GM19099 (cell line): Measurements from ENCODE around the gene ATF4.

Source experiments
- POLR2A ChIP-seq: IDR thresholded peaks from 3 replicates; pipeline ENCODE4 v1.6.1; 2011; ENCODE audit warnings: low read depth; ENCODE audit not compliant: insufficient read length; ENCODE audit errors: extremely low read depth

Gene ATF4

GRCh38 chr22:39515266-39516050 is 4.9 kb upstream of the ATF4 start:
- TF ChIP-seq POLR2A = no peak

- no peak for TF ChIP-seq POLR2A
Observed at GRCh38 chr22:39517470-39517869, 2.9 kb upstream of the ATF4 start.

- TF ChIP-seq POLR2A = no peak
Observed at GRCh38 chr22:39518144-39518786, 2.1 kb upstream of the ATF4 start.

- no peak for TF ChIP-seq POLR2A
Observed at GRCh38 chr22:39518996-39519680, 1.2 kb upstream of the ATF4 start.

- TF ChIP-seq POLR2A = peak; percentile 77
Observed at GRCh38 chr22:39519681-39520225, 609 bp upstream of the ATF4 start.

GRCh38 chr22:39522567-39523300 is 2.4 kb downstream of the ATF4 start:
- TF ChIP-seq POLR2A = peak; percentile 69

GRCh38 chr22:39524089-39524752 is 3.9 kb downstream of the ATF4 start:
- TF ChIP-seq POLR2A = peak; percentile 55

GRCh38 chr22:39524753-39525657 is 4.6 kb downstream of the ATF4 start:
- TF ChIP-seq POLR2A = peak; percentile 12

GRCh38 chr22:39525658-39525975 is 5.3 kb downstream of the ATF4 start:
- peak; percentile 8 for TF ChIP-seq POLR2A

GRCh38 chr22:39526736-39527171 is 6.4 kb downstream of the ATF4 start:
- TF ChIP-seq POLR2A = no peak

- TF ChIP-seq POLR2A = no peak
Observed at GRCh38 chr22:39527481-39527961, 7.2 kb downstream of the ATF4 start.

- TF ChIP-seq POLR2A = no peak
Observed at GRCh38 chr22:39528080-39528661, 7.8 kb downstream of the ATF4 start.
